TTC549 (cell line): Measurements from ENCODE around the gene TPP2.

ENCODE experiments used
- FAIRE-seq: peaks from 2 replicates; lab custom pipeline; 2012; peaks lifted over from hg19 to GRCh38; lab: Jason Lieb, UNC

The TPP2 gene

DNA sequence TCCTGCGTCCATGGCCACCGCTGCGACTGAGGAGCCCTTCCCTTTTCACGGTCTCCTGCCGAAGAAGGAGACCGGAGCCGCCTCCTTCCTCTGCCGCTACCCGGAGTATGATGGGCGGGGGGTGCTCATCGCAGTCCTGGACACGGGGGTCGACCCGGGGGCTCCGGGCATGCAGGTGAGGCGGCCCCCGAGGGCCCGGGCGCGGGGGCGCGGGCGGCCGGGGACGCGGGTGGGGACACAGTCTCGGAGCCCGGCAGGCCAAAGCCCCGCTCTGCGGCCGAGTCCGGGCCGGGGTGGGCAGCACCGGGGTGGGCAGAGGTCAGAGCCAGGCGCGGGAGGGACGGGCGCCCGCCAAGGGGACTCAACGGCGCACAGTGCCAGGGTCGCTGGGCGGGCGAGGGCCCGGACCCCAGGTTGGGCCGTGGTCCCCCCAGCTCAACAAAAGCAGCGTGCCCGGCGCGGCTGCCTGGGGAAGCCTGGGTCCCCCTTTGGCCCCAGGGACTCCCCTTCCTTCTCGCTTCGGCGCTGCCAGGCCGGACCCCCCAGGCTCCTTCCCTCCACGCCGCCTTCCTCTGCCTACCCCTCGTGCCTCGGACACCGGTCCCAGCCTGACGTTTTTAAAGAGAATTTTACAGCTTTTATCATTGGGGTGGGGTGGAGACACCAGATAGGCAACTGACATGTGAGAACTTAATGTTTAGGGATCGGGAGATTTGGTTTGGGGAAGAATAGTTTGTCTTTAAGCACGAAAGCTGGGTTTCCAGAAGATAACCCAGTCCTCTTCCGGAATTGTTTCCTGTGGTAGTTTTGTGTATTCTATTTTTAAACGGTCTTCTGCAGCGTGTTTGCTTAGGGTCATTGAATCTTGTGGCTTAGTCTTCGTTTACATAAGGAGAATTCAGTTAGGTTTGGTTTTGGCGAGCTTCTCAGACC lies 509 bp downstream of the TPP2 start:
- FAIRE-seq = no peak

GRCh38 chr13:102598061-102598460 lies 1.3 kb downstream of the TPP2 start:
- no peak for FAIRE-seq

DNA sequence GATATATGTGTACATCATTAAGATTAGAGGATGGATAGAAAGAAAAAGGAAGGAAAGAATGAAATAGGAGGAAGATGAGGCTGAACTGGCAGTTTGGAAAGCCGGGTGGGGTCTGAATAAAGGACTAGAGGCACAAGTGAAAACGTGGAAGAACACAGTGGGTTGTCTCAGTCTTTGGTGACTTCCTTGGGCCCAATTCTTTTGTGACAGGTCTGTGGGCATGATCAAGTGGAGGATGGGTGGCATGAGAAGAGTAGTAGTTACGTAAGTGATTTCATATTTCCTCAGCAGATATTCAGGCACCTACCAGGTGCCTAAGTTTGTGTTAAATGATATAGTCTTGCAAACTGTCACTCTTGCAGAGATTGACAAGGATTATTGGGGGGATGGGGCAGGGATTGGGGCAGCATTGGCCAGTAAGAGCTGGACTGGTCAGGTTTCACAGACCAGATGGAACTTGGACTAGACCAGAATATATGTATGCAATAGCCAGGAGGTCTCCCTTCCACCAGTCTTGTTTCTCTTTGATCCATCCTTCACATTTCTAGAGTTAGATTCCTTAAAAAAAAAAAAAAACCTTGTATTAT lies 2.7 kb downstream of the TPP2 start:
- FAIRE-seq = no peak

- no peak for FAIRE-seq
These were observed 9.9 kb downstream of the TPP2 start for GRCh38 chr13:102606537-102607309.

DNA sequence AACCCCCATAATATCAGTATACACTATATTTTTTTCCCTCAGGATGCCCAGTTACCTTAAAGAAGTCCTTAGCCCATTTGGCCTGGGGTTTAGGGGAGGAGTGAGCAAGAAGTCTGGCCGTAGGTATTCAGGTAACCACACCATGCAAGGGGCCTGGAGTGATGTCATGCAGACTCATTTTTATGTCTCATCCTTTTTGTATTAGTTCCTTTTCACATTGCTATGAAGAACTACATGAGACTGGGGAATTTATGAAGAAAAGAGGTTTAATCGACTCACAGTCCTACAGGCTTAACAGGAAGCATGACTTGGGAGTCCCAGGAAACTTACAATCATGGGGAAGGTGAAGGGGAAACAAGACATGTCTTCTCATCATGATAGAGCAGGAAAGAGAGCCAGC lies 12.2 kb downstream of the TPP2 start:
- no peak for FAIRE-seq

GRCh38 chr13:102609696-102610095 lies 12.9 kb downstream of the TPP2 start:
- no peak for FAIRE-seq

DNA sequence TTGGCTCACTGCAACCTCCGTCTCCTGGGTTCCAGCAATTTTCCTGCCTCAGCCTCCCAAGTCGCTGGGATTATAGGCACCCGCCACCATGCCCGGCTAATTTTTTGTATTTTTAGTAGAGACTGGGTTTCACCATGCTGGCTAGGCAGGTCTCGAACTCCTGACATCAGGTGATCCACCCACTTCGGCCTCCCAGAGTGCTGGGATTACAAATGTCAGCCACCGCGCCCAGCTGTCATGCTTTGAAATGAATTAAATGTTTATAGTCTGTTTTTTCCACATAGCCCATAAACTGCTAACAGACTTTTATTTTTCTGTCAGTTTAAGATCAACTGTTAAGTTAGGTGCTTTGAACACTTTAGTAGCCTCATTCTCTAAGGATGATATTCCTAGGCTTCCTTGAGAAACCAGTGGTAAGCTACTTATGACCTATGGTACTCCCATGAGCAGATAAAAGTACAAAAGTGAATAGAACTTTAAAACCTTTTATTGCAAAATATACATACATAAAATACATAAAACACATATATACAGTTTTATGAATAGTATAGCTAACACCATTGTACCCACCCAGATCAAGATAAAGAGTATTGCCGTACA lies 13.6 kb downstream of the TPP2 start:
- FAIRE-seq = no peak

GRCh38 chr13:102617697-102618350 lies 21.0 kb downstream of the TPP2 start:
- FAIRE-seq = no peak

- FAIRE-seq = no peak
These were observed 23.7 kb downstream of the TPP2 start for GRCh38 chr13:102620516-102620915.

DNA sequence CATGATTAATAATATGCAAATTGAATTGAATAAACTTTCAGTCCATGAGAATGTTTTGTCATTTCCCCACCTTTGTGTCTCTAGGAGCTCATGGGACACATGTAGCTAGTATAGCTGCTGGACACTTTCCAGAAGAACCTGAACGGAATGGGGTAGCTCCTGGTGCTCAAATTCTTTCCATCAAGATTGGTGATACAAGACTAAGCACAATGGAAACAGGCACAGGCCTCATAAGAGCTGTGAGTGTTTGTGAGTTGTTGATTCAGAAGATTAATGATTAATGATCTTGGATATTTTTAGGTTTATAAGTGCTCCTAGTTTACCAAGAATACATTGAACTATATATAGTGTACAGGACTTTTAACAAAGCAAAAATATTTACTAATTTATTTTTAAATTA lies 30.1 kb downstream of the TPP2 start:
- no peak for FAIRE-seq

GRCh38 chr13:102628559-102628958 lies 31.8 kb downstream of the TPP2 start:
- FAIRE-seq = no peak

- FAIRE-seq = no peak
These were observed 34.4 kb downstream of the TPP2 start for GRCh38 chr13:102631198-102631597.

DNA sequence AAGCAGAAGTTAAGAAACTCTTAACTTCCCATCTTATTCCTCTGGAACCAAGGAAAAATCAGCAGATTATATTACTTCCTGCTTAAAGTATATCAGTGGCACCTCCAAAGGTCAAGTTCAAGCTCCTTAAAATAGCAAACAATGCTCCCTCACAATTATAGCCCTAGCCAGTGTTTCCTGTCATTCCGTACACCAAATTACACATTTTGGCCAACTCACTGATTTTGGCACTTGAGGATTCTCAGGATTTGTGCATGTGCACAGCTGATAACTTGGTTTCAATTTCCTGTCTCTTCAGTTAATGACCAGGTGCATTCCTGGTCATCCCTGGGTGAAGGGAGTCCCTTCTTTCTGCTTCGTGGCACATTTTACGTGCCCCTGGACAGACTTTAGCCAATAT lies 42.0 kb downstream of the TPP2 start:
- FAIRE-seq = no peak

DNA sequence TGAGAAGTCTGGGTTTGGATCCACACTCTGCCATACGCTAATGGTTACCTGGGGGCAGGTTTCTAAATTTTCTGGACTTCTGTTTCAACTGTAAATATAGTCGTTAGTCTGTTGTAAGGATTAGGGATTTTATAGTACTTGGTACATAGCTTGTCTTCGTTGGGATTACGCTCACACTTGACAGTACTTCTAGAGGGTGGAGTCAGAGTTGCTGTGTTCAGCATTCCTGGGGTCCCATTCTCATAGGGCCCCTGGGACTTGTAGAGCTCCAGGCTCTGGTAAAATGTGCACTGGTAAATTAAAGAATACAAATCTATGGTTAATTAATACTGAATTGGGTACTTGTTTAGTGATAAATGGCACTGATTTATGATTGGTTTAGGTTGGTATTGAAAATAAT lies 45.2 kb downstream of the TPP2 start:
- no peak for FAIRE-seq

- FAIRE-seq = no peak
These were observed 45.7 kb downstream of the TPP2 start for GRCh38 chr13:102642475-102642874.

DNA sequence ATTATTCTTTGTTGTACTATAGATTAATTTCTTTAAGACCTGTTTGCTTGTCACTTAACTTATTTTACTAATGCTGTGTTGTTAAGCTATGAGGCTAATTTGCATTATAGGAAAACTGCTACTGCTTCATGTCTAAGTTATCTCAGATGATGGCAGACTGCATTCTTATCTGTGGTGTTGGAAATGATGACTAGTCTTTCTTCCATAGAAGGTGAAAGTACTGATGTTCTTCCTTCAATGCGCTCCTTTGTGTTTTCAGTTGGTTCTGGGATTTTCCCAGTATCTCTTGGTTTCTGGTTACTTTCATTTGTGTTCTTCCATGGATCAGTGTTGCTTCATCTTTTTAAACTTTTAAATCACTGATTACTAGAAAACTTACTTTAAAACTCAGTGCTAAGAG lies 46.9 kb downstream of the TPP2 start:
- FAIRE-seq = no peak

DNA sequence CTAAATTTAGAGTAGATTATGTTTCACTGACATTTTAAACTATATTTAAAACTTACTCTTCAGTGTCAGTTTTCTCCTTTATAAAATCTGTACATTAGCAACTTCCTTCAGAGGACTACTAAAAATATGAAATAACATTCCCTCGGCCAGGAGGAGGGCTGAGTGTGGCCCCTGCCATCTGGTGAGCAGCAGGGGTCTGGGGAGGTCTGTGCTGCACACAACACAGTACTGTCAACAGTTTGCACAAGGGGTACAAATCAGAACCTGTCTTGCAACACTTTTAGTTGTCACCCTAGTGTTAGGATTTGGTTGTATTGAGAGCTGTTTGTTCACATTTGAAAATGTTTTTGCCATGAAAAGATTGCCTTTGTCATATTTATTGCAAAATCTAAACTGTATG lies 48.9 kb downstream of the TPP2 start:
- no peak for FAIRE-seq

DNA sequence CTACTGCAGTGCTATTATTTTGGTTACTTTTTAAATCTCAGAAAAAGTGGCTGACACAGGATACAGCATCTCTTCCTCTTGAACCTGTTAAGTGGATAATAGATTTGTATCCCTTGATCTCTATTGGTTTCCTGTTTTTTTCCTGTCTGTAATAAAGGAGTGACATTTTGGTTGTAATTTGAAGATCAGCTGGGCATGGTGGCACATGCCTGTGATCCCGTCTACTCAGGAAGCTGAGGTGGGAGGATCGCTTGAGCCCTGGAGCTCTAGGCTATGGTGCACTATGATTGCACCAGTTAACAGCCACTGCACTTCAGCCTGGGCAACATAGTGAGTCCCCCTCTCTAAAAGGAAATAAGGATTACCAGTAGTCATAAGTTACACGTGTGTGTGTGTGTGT lies 51.3 kb downstream of the TPP2 start:
- FAIRE-seq = no peak

GRCh38 chr13:102650444-102650843 lies 53.7 kb downstream of the TPP2 start:
- FAIRE-seq = no peak

DNA sequence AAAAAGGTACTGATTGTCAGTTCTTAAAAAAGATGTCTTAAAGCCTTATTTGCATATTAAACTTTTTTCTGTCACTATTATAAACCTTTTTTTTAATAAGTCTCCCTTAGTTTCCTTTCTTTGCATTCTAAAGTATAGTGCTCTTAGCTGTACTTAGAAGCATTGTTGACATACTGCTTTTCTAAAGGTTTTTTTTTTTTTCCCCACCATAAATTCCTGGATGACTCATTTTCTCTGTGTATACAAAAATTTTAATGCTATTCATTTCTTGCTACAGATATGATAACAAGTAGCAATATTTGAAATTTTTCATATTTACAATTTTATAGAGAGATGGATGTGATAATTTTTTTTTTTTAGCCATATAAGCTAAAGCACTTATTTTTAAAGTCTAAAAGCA lies 54.6 kb downstream of the TPP2 start:
- no peak for FAIRE-seq

DNA sequence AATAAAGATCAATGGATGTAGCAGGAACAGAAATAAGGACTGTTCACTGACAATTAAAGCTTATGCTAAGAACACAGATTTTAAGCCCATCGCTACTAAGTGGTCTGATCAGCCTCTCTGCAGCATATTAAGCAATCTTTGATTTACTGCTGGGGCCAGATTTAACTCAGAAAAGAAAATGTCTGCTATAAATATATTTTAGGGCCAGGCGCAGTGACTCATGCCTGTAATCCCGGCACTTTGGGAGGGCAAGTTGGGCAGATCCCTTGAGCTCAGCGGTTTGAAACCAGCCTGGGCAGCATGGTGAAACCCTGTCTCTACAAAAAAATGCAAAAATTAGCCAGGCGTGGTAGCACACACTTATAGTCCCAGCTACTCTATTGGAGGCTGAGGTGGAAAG lies 55.1 kb downstream of the TPP2 start:
- no peak for FAIRE-seq

DNA sequence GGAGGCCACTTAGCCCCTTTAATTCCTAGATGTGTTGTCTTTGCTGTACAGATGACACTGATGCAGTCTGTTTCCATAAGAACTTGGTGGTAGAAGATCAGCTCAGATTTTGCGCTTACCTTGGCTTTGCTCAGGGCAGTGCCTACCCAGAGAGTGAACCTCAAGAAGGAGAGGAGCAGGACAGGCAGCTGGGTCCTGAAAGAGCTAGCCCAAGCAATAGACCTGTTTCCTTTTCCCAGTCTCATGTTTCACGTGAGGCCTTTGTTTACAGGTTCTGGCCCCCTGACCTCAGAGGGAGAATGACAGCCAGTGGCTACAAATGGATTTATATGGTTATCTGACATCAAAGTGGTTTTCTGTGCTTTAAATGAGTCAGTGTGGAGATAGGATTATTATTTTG lies 58.0 kb downstream of the TPP2 start:
- FAIRE-seq = no peak
